Uterus (tissue), 2 donors: Measurements from ENCODE around the gene ATAD3B.
"Not testable (repeated sequence)": the region's sequence is repeated elsewhere in the genome, so short reads cannot be mapped to it uniquely, and the experiment has no call there.

Experiments used
- CTCF ChIP-seq, 4 experiments: fragments of 200-600 bp in 2 of 4; fragments of 450-650 bp in 2 of 4; sonication (generic) in 2 of 4; IDR thresholded peaks; one replicate each; pipeline ENCODE4 v1.5.1; 2016 to 2019; ENCODE audit warnings: antibody characterized with exemption in 4 of 4, mild to moderate bottlenecking in 2 of 4, moderate library complexity in 1 of 4
- POLR2A ChIP-seq, 2 donors: fragments of 450-650 bp; IDR thresholded peaks; one replicate each; pipeline ENCODE4 v1.6.1; 2016; ENCODE audit warnings: antibody characterized with exemption in 2 of 2, mild to moderate bottlenecking in 1 of 2, moderate library complexity in 1 of 2

- TF ChIP-seq POLR2A (IDR thresholded peaks at IDR 0.05) = not testable (repeated sequence)
- peak; percentile 45 to 69 (median 62) for TF ChIP-seq CTCF (IDR thresholded peaks at IDR 0.05)
Observed at GRCh38 chr1:1504777-1505365, 33.3 kb downstream of the ATAD3B start.
